GM18873 (cell line): ENCODE measurements around the gene THOC3.
"Not testable (repeated sequence)": the region's sequence is repeated elsewhere in the genome, so short reads cannot be mapped to it uniquely, and the experiment has no call there.

Source experiments
- ATAC-seq: cut with Tn5 transposase; IDR thresholded peaks from one replicate; pipeline ENCODE4 v1.9.1; 2021; ENCODE audit warnings: mild to moderate bottlenecking, moderate library complexity, moderate number of reproducible peaks; ENCODE audit not compliant: unreplicated experiment, low FRiP score

Gene THOC3

GRCh38 chr5:175943253-175943652 lies 24.9 kb downstream of the THOC3 start:
- not testable (repeated sequence) for ATAC-seq

- not testable (repeated sequence) for ATAC-seq
Measured at GRCh38 chr5:175940632-175941031, 27.5 kb downstream of the THOC3 start.

- not testable (repeated sequence) for ATAC-seq
Measured at GRCh38 chr5:175938489-175938888, 29.6 kb downstream of the THOC3 start.

- not testable (repeated sequence) for ATAC-seq
Measured at GRCh38 chr5:175928752-175929151, 39.4 kb downstream of the THOC3 start.

- ATAC-seq: not testable (repeated sequence)
Measured at GRCh38 chr5:175925106-175925505, 43.0 kb downstream of the THOC3 start.

GRCh38 chr5:175922192-175922885 lies 45.8 kb downstream of the THOC3 start:
- ATAC-seq: no peak

GRCh38 chr5:175921061-175921730 lies 46.9 kb downstream of the THOC3 start:
- ATAC-seq: no peak

- no peak for ATAC-seq
Measured at GRCh38 chr5:175920231-175920811, 47.8 kb downstream of the THOC3 start.

GRCh38 chr5:175915066-175916037 lies 52.8 kb downstream of the THOC3 start:
- not testable (repeated sequence) for ATAC-seq

GRCh38 chr5:175913835-175914672 lies 54.1 kb downstream of the THOC3 start:
- ATAC-seq: not testable (repeated sequence)

- ATAC-seq: not testable (repeated sequence)
Measured at GRCh38 chr5:175910072-175910471, 58.0 kb downstream of the THOC3 start.
